IMR-90 (cell line): ENCODE data around the gene FOXF1. TPM values are rescaled to one million over a fixed set of nuclear protein-coding genes. Genes with fewer than 3 reads are reported as not detected.

Source experiments
- ATAC-seq: fragments of 200-7000 bp; cut with Tn5 transposase; 2 replicates; pipeline ENCODE4 v1.9.1; 2020; ENCODE audit warnings: low read depth, mild to moderate bottlenecking, moderate library complexity
- BruUV-seq: library from RNA; stranded (reverse); fragments of 400-500 nt; replicated peaks from 2 replicates; lab custom pipeline; 2021; lab: Mats Ljungman, UMichigan
- CTCF ChIA-PET: fragments of 300-600 bp; formaldehyde crosslinking; extraction: SDS; loops from one replicate; lab custom pipeline; 2021; ENCODE audit warnings: antibody characterized with exemption; lab: Yijun Ruan, JAX
- POLR2A ChIA-PET: fragments of 300-600 bp; sonication (Branson Sonifier 250); formaldehyde crosslinking; loops from one replicate; lab custom pipeline; 2022; ENCODE audit warnings: antibody characterized with exemption; ENCODE audit not compliant: unreplicated experiment; lab: Charles Lee
- DNase-seq: peaks from one replicate; pipeline ENCODE4 v3.0.0; 2013
- H2AFZ ChIP-seq: replicated peaks from 2 replicates; pipeline ENCODE3; 2013; ENCODE audit warnings: low read length, mild to moderate bottlenecking; ENCODE audit not compliant: poor library complexity
- H2AK5ac ChIP-seq: 2 replicates; pipeline ENCODE4 v1.6.1; 2013; ENCODE audit warnings: low read depth, low read length, inconsistent platforms
- H2AK9ac ChIP-seq: replicated peaks from 2 replicates; pipeline ENCODE3; 2013; ENCODE audit warnings: mild to moderate bottlenecking, low read depth, low read length, moderate library complexity; ENCODE audit not compliant: poor library complexity
- H2BK120ac ChIP-seq: 2 replicates; pipeline ENCODE4 v1.6.1; 2013; ENCODE audit warnings: low read depth, low read length, inconsistent platforms
- H2BK15ac ChIP-seq: 3 replicates; pipeline ENCODE4 v1.6.1; 2013; ENCODE audit warnings: low read depth, low read length, inconsistent platforms
- H2BK20ac ChIP-seq: 2 replicates; pipeline ENCODE4 v1.6.1; 2013; ENCODE audit warnings: low read depth, mild to moderate bottlenecking, inconsistent platforms, low read length, moderate library complexity
- H2BK5ac ChIP-seq: 2 replicates; pipeline ENCODE4 v1.6.1; 2013; ENCODE audit warnings: mild to moderate bottlenecking, low read depth, low read length, inconsistent platforms; ENCODE audit not compliant: poor library complexity, severe bottlenecking
- H3K14ac ChIP-seq: replicated peaks from 2 replicates; pipeline ENCODE4 v1.6.1; 2013; ENCODE audit warnings: low read depth, low read length, inconsistent platforms
- H3K18ac ChIP-seq: 2 replicates; pipeline ENCODE4 v1.6.1; 2013; ENCODE audit warnings: low read depth, low read length, control low read depth
- H3K23ac ChIP-seq: 2 replicates; pipeline ENCODE4 v1.6.1; 2013; ENCODE audit warnings: low read depth, low read length, inconsistent platforms
- H3K27ac ChIP-seq: 2 replicates; pipeline ENCODE4 v1.5.1; 2013; ENCODE audit warnings: mild to moderate bottlenecking, control low read depth, low read length; ENCODE audit not compliant: insufficient read depth
- H3K27me3 ChIP-seq: 2 replicates; pipeline ENCODE4 v1.6.1; 2013; ENCODE audit warnings: low read length; ENCODE audit not compliant: control insufficient read depth, insufficient read depth
- H3K36me3 ChIP-seq: 2 replicates; pipeline ENCODE4 v1.6.1; 2013; ENCODE audit warnings: low read length, mixed read lengths; ENCODE audit not compliant: control insufficient read depth, insufficient read depth
- H3K4ac ChIP-seq: 2 replicates; pipeline ENCODE4 v1.6.1; 2013; ENCODE audit warnings: low read depth, low read length, inconsistent platforms
- H3K4me1 ChIP-seq: 2 replicates; pipeline ENCODE4 v1.6.1; 2013; ENCODE audit warnings: low read length, mixed read lengths; ENCODE audit not compliant: control insufficient read depth, insufficient read depth
- H3K4me2 ChIP-seq: 2 replicates; pipeline ENCODE4 v1.6.1; 2013; ENCODE audit warnings: low read depth, mild to moderate bottlenecking, control low read depth, low read length, moderate library complexity
- H3K4me3 ChIP-seq: 2 replicates; pipeline ENCODE4 v1.5.1; 2013; ENCODE audit warnings: low read depth, mild to moderate bottlenecking, control low read depth, low read length, moderate library complexity; ENCODE audit not compliant: insufficient read depth
- H3K56ac ChIP-seq: 2 replicates; pipeline ENCODE4 v1.6.1; 2013; ENCODE audit warnings: low read length, inconsistent platforms; ENCODE audit not compliant: insufficient read depth; ENCODE audit errors: extremely low read depth
- H3K79me1 ChIP-seq, 2 experiments: 2 replicates each; pipeline ENCODE4 v1.6.1; 2013; ENCODE audit warnings: low read length in 2 of 2, inconsistent platforms in 1 of 2, low read depth in 1 of 2
- H3K9ac ChIP-seq: 2 replicates; pipeline ENCODE4 v1.6.1; 2013; ENCODE audit warnings: low read depth, low read length, control low read depth
- H3K9me1 ChIP-seq: 2 replicates; pipeline ENCODE4 v1.6.1; 2013; ENCODE audit warnings: low read length, inconsistent platforms; ENCODE audit not compliant: insufficient read depth
- H3K9me3 ChIP-seq: 2 replicates; pipeline ENCODE4 v1.6.1; 2013; ENCODE audit warnings: low read length; ENCODE audit not compliant: control insufficient read depth, insufficient read depth
- H4K20me1 ChIP-seq: 2 replicates; pipeline ENCODE4 v1.6.1; 2013; ENCODE audit warnings: low read length, inconsistent platforms; ENCODE audit not compliant: insufficient read depth
- H4K5ac ChIP-seq: 2 replicates; pipeline ENCODE4 v1.6.1; 2013; ENCODE audit warnings: mild to moderate bottlenecking, low read depth, low read length, control low read depth
- H4K8ac ChIP-seq, 2 experiments: 2 replicates each; pipeline ENCODE4 v1.6.1; 2013; ENCODE audit warnings: low read depth in 2 of 2, low read length in 2 of 2, control low read depth in 1 of 2, inconsistent platforms in 1 of 2
- H4K91ac ChIP-seq: 2 replicates; pipeline ENCODE4 v1.6.1; 2013; ENCODE audit warnings: low read depth, low read length, inconsistent platforms; ENCODE audit not compliant: insufficient read depth
- BHLHE40 ChIP-seq: fragments of 150-350 bp; IDR thresholded peaks from 2 replicates; pipeline ENCODE4 v1.6.1; 2016; ENCODE audit warnings: mild to moderate bottlenecking, low read depth, low read length
- FOS ChIP-seq: fragments of 150-350 bp; IDR thresholded peaks from 2 replicates; pipeline ENCODE4 v1.6.1; 2016; ENCODE audit warnings: low read depth, low read length
- MAZ ChIP-seq: IDR thresholded peaks from 2 replicates; pipeline ENCODE4 v1.6.1; 2012; ENCODE audit warnings: low read depth, mild to moderate bottlenecking, low read length, improper control_type of control experiment, moderate library complexity, borderline replicate concordance
- POLR2A ChIP-seq: IDR thresholded peaks from 2 replicates; pipeline ENCODE4 v1.6.1; 2012; ENCODE audit warnings: mild to moderate bottlenecking, low read depth, low read length
- RFX5 ChIP-seq: IDR thresholded peaks from 2 replicates; pipeline ENCODE4 v1.8.0; 2012; ENCODE audit warnings: low read depth, mild to moderate bottlenecking, low read length, moderate library complexity
- WGBS, 2 experiments: methylation state at CpG; one replicate each; pipeline versions ENCODE4 v1.1.5 to v1.1.7; 2013; ENCODE audit warnings: missing lambda C conversion rate in 2 of 2; ENCODE audit not compliant: insufficient read length in 1 of 2; ENCODE audit errors: extremely low coverage in 2 of 2; 5-methylcytosine and 5-hydroxymethylcytosine counted together
- dilution Hi-C: fragments of 300-500 bp; cut with HindIII; formaldehyde crosslinking; loops from one replicate; pipeline ENCODE4 v1.14.3; 2018; ENCODE audit warnings: low sequenced_read_pairs; ENCODE audit not compliant: unreplicated experiment
- in situ Hi-C: fragments of 300-500 bp; cut with MboI; formaldehyde crosslinking; loops from 3 replicates; pipeline ENCODE4 v1.14.3; 2019; ENCODE audit warnings: low sequenced_read_pairs, inconsistent platforms, mixed read lengths
- intact Hi-C: fragments of 100-400 bp; cut with micrococcal nuclease; formaldehyde crosslinking; loops from 2 replicates; pipeline ENCODE4 v1.10.0; 2022
- polyA plus RNA-seq, 3 experiments: library from polyadenylated mRNA; depleted of rRNA; stranded (reverse); fragments of >200 nt; gene quantifications; 2 replicates each; pipeline ENCODE4 v1.2.3, GENCODE V29; 2012; ENCODE audit warnings: low replicate concordance in 1 of 3
- total RNA-seq: library from RNA; depleted of rRNA; stranded (reverse); fragments of >200 nt; gene quantifications from 2 replicates; pipeline ENCODE4 v1.2.3, GENCODE V29; 2012
- TF ChIP-seq, protein P1 (sequence below): fragments of 150-350 bp; IDR thresholded peaks from 2 replicates; pipeline ENCODE4 v1.6.1; 2016; ENCODE audit warnings: low read depth, mild to moderate bottlenecking, low read length, moderate library complexity, borderline replicate concordance

The FOXF1 gene
- total and polyA plus RNA-seq, 2 of the 4 experiments (the other 2 are of a cell fraction), result 2.7 to 33.0 TPM

- Histone ChIP-seq H3K9me3 (no peaks in the 10 kb centered on the region), H3K4me1 (no peaks in the 10 kb centered on the region), H4K20me1 (no peaks in the 10 kb centered on the region), H3K56ac (no peak overlapping the region), H2BK20ac (no peak overlapping the region), H3K36me3 (peaks cover 2% of the 10 kb centered on the region; the same call in 1 of the 2 replicates), H3K79me1 (no peaks in the 10 kb centered on the region), H3K18ac (no peak overlapping the region), H3K27ac (no peak overlapping the region), H3K9ac (no peak overlapping the region), H3K27me3 (no peaks in the 10 kb centered on the region), H2AK5ac (no peak overlapping the region), H4K5ac (no peak overlapping the region), H3K4me2 (no peak overlapping the region), H3K23ac (no peak overlapping the region), H3K14ac (no peak overlapping the region), H2BK120ac (no peak overlapping the region), H2BK15ac (no peak overlapping the region), H4K8ac (no peak overlapping the region), H3K4ac (no peak overlapping the region), H3K9me1 (no peaks in the 10 kb centered on the region), H2AK9ac (no peak overlapping the region), H2BK5ac (no peak overlapping the region), H3K4me3 (no peak overlapping the region), H4K91ac (no peak overlapping the region), H2AFZ (no peak overlapping the region)
- dilution Hi-C loops, result no loop called here
- CTCF ChIA-PET, result no interaction called here
- intact Hi-C loops, result no loop called here
- no TSS peak for BruUV-seq
- POLR2A ChIA-PET, result interaction anchor here (0.6 kb wide), 1 partner anchor 547 kb away, joined by 3 read pairs; no protein-coding TSS in a partner anchor
- no peak for DNase-seq
- TF ChIP-seq RFX5, result no peak
- TF ChIP-seq, protein P1, sequence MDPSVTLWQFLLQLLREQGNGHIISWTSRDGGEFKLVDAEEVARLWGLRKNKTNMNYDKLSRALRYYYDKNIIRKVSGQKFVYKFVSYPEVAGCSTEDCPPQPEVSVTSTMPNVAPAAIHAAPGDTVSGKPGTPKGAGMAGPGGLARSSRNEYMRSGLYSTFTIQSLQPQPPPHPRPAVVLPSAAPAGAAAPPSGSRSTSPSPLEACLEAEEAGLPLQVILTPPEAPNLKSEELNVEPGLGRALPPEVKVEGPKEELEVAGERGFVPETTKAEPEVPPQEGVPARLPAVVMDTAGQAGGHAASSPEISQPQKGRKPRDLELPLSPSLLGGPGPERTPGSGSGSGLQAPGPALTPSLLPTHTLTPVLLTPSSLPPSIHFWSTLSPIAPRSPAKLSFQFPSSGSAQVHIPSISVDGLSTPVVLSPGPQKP, result no peak
- no peak for TF ChIP-seq BHLHE40
- no peak for TF ChIP-seq FOS
- TF ChIP-seq MAZ, result no peak
- no peak for TF ChIP-seq POLR2A
- ATAC-seq, result no peak
- whole genome bisulfite sequencing, 2 experiments, result 92% methylated on average over 28 of the region's 38 CpGs; no CpG with 5 or more reads in 1 of the 2 experiments
- in situ Hi-C loops, result no loop called here
Measured at GRCh38 chr16:86528061-86528929, 18.0 kb downstream of the FOXF1 start.
